ENCODE measurements around the gene GMDS.

GRCh38 chr6:2081155-2082138 is 164.0 kb downstream of the GMDS start:
- TF ChIP-seq CTCF (optimal IDR thresholded peaks at IDR 0.05 in 1 of 3, IDR thresholded peaks at IDR 0.05 in 1 of 3, conservative IDR thresholded peaks at IDR 0.05 in 1 of 3; ENCODE audit: extremely low read depth in 1 of 3, insufficient read depth in 2 of 3, low read length in 3 of 3) (no peak), EZH2 (IDR thresholded peaks at IDR 0.05; ENCODE audit: low read length) (no peak)

Measured in keratinocyte (primary cell).